ENCODE data around the gene NBEAL2.
A peak's percentile ranks its signal among the peaks of the same experiment; 100 is the strongest.
"Not testable (repeated sequence)": the region's sequence is repeated elsewhere in the genome, so short reads cannot be mapped to it uniquely, and the experiment has no call there.

Gene NBEAL2

DNA sequence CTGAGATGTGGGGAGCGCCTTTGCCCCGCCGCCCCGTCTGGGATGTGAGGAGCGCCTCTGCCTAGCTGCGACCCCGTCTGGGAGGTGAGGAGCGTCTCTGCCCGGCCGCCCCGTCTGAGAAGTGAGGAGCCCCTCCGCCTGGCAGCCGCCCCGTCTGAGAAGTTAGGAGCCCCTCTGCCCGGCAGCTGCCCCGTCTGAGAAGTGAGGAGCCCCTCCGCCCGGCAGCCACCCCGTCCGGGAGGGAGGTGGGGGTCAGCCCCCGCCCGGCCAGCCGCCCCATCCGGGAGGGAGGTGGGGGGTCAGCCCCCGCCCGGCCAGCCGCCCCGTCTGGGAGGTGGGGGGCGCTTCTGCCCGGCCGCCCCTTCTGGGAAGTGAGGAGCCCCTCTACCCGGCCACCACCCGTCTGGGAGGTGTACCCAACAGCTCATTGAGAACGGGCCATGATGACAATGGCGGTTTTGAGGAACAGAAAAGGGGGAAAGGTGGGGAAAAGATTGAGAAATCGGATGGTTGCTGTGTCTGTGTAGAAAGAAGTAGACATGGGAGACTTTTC lies 15.4 kb upstream of the NBEAL2 start:
- DNase-seq (ENCODE audit: low spot score): not testable (repeated sequence)

DNA sequence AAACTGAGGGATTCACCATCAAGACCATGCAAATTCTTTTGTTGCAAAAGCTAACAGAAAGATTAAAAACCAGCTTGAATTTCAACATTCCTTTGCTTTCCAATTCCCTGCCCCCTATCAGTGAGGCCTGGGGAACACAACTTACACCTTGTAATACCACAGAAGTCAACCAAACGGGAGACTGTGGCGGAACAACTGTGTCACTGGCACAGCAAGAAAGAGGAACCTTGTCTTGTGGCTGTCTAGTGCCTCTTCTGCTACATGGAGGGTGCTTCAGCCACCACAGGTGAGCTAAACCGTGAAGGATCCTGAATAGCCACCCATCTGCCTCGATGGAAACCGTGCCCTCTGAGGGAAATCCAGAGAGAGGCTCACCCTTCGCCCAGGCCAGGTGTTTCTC lies 14.3 kb upstream of the NBEAL2 start:
- DNase-seq (ENCODE audit: low spot score): no peak

DNA sequence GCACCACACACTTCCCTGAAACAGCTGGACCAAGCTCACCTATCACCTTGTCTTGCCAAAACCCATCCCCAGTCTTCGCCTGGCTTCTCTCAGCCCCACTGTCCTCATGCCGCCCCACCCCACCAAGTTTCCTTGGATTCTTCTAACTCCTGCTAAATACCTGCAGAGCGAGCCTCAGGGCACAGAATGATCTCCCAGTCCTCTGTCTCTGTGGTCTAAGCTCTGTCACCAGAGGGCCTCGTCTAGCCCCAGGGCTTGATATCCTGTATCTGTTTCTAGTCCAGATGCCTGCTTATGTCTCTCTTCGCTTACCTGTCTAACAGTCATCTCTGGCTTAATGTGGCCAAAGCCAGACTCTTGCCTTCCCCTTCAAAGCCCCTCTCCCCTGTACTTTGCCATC lies 12.7 kb upstream of the NBEAL2 start:
- DNase-seq (ENCODE audit: low spot score): no peak

DNA sequence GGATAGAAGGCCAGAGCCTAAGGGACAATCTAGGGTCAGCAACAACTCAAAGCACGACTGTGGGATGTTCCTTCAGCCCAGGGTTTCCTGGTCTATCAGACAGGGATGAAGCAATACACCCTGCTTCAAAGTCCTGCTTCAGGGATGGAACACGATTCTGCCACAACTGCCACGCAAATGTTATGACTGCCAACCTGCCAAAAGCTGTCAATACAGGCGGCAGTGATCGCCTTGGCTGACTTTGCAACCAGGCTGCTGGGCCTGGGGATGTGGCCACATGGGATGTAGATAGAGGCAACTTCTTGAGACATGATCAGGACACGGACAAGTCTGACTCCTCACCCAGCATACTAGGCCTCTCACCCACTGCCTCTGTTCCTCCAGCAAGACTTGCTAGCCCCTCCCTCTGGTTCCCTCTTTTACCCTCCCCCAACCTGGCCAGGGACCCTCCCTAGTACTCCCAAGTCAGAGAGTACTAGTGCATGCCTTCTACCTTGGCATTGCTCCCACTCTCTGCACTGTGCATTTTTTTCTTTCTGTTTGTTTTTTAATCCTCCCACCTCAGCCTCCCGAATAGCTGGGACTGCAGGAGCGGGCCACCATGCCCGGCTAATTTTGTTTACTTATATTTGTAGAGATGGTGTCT lies 10.6 kb upstream of the NBEAL2 start:
- DNase-seq (ENCODE audit: low spot score): no peak

DNA sequence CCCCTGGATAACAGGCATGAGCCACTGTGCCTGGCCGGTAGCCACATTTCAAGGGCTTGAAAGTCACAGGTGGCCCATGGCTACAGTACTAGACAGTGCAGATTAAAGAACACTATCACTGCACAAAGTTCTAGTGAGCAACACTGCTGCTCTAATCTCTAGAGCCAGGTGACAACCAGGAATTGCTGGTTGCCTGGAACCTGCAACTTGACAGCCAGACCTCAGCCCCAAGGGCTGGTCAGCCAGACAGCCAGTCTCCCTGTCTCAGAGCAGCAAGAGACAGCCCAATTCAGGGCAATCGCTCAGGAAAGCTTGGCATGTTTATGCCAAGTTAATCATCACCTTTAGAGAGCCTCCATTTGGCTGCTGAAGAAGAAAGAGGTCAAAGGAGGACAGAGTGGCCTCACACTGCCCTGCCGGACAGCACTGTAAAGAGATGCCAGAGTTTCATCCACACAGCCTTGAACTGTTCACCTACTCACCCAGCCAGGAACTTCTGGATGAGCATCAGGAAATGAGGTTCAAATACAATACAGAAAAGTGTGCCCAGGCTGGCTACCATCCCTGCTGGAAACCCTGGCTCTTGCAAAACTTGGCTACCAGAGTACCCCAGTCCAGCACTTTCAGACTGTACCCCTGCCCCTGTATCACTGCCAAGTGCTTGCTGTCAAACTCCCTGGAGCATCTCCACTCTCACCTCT lies 8.9 kb upstream of the NBEAL2 start:
- DNase-seq (ENCODE audit: low spot score): no peak

DNA sequence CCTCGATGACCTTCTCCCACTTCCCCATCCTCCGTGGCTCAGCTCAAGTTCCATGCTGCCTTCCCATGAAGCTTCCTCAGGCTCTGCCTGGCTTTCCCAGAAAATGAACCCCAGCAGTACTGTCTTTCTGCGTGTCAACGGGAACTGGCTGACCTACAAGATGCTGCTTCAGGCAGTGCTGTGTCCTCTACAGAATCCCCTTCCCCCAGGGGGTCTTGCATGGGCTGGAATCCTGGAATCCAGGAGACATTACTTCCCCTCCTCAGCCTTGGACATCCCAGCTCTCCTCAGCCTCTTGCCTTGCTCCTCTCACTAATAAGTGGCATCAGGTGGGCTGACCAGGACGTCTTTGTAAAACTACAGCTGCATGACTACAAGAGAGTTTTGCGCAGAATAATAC lies 8.3 kb upstream of the NBEAL2 start:
- DNase-seq (ENCODE audit: low spot score): no peak

DNA sequence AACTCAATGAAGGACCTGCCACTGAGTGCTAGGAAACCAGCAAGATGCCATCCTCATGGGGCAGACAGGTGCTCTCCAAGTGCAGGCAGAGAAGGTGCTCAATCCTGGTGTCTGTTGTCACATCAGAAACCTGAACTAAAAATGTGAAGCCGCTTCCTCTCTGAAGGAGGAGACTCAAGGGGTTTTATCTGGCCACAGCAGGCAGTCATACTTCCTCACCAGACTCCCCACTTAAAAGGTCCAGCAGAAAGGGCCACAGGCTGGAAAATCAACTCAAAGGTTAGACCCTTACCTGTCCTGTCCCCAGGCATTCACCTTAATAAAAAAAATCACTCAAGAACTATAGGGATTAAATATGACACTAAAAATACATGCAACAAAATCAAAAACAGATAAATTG lies 7.7 kb upstream of the NBEAL2 start:
- no peak for DNase-seq (ENCODE audit: low spot score)

DNA sequence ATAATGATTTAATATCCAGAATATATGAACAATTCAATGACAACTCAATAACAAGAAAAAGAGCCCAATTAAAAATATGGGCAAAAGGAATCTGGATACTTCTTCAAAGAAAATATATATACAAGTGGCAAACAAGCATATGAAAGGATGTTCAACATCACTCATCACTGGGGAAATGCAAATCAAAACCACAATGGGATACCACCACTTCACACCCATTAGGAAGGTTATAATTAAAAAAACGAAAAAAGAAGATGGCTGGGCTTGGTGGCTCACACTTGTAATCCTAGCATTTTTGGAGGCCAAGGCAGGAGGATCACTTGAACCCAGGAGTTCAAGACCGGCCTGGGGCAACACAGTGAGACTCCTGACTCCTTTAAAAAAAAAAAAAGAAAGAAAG lies 7.1 kb upstream of the NBEAL2 start:
- DNase-seq (ENCODE audit: low spot score): no peak

DNA sequence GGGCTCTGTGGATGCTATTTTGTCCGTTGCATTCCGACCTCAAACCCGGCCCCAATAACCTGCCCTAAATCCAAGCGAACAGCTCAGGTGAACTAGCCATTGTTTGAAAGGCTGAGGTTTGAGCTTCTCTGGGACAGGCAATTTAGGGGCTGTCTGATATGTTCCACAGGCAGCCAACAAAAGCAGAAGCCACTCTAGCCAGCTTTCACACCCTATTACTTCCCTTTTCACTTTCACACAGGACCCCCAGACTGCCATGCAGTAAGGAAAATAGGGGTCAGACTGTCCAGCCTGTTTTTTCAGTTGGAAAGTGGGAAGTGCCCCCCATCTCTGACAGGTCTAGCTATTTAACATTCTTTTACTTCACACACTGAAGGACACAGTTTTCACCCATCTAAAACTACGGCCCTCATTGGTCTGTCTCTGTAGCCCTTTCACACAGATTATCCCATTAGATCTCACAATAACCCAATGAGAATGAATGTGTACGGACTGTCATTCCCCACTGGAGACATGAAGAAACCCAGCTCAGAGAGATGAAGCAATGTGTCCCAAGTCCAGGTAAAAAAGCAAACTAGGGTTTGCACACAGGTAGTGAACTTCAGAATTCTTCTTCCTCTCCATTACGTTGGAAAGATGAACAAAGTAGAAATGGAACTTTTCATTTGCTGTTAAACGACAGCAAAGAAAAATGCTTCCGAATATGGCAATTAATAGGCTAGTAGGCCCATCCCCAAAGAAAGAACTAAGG lies 4.9 kb upstream of the NBEAL2 start:
- no peak for DNase-seq (ENCODE audit: low spot score)

DNA sequence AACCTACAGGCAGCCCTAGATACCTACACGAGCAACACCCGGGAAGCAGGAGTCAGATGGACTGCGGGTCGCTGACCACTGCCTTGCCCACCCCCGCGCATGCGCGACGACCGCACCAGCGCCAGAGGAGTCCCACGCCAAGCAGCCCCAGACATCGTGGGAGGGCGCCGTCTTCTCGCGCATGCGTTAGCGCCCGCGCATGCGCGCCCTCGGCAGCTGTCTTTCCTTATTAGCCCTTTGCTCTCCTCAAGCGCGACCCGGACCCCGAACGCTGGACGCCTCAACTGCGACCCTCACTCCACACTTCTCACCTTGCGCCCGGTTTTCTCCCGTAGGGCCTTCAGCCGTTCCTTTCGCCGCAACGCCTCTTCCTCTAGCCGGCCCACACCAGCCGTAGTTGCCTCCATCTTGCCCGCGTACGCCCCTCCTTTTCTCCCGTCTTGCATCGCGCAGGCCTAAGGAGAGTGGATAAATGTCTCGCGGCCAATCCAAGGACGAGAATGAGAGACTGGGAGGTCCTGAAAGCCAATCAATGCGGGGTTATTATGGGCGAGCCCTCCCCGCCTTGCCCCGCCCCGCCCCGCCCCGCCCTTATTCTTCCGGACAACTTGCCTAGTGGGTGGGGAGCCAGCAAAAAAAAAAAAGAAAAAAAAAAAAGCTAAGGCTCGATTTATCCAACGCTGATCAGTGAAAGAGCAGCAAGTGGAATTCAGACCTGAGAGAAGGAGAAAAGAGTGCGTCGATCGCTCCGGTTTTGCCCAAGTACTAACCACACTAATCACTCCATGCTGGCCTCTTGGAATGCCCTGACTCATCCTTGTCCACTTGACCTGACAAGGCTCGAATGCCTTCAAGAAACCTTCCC lies 2.9 kb upstream of the NBEAL2 start, which contains the start of gene CCDC12:
Gene CCDC12 (minus strand): TSS at position 420 of the 865 bp plus-strand sequence. CDS start 13 bp downstream, at position 407.
- peak; percentile 98 for DNase-seq (ENCODE audit: low spot score)

DNA sequence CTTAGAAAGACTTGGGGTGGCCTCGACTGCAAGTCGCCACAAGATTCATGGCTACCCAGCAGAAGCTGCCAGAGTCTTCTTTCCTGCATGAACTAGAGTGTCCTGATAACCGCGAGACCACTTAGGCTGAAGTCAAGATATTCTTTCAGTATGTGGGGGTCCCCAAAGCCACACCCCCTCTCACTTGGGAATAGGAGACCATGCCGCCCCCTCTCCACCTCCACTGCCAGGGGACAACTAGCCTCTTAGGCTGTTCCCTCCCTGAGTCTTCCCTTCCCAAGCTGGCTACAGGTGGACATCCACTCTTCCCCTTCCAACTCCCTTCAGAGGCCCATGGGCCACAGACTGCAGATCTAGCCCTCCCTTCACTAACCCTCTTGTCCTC lies 1.7 kb upstream of the NBEAL2 start:
- DNase-seq (ENCODE audit: low spot score): no peak

DNA sequence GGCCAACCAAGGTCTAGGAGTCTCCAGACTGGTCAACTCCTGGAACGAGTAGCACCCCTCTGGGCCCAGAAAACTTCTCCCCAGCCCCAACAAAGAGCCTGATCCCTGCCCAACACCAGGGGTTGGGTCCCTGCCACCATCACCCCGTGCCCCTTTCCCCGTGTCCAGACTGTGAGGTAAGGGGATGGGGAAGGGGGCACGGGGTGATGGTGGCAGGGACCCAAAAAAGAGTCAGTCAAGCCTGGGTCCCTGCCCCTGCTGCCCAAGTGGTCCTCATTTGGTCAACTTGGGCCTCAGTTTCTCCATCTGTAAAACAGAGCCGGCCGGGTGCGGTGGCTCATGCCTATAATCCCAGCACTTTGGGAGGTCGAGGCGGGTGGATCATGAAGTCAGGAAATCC lies 1.1 kb upstream of the NBEAL2 start:
- DNase-seq (ENCODE audit: low spot score): no peak

DNA sequence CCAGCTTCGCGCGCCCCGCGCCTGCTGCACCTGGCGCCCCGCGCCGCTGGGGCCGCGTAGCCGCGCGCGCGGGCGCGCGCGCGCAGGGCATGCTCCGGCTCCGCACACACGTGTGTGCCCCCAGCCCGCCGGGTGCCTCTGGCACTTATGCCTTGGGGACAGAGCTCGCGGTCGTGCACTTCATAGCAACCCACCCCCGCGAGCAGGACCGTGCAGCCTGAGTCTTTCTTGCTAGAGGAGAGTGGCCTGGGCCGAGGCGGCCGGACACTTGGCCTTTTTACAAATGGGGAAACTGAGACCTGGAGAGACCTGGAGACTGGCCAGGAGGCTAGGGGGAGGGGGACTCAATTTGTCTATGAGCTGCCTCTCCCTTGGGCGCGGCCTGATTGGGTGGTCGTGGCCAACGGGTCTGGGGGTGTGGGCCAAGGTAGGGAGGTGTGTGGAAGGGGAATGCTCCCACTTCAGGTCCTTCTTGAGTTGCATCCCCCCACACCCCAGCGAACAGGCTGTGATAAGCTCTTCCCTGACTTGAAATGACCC lies 562 bp downstream of the NBEAL2 start:
- DNase-seq (ENCODE audit: low spot score): no peak

DNA sequence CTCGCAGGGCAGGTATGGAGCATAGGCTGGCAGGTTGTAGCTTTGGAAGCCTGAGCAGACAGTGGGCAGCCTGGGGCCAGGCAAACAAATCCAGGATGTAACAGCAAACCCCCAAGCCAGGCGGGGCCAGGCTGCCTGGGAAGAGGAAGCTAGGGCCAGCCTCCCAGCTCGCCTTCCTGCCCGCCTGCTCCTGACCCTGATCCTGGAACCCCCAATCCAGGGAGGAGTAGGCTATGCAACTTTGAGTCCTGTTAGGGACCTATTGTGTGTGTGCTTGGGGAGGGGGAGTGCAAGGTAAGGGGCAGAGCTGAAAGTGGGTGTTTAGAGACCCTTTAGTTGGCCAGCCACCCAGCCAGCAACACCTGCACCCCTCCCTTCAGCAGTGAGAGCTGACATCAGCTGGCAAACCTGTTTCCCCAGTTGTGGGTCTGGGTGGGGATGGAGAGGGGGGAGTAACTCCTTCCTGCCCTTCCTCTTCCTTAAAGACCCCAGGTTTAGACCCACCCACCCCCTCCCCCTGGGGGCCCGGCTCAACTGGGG lies 2.5 kb downstream of the NBEAL2 start:
- DNase-seq (ENCODE audit: low spot score): no peak

DNA sequence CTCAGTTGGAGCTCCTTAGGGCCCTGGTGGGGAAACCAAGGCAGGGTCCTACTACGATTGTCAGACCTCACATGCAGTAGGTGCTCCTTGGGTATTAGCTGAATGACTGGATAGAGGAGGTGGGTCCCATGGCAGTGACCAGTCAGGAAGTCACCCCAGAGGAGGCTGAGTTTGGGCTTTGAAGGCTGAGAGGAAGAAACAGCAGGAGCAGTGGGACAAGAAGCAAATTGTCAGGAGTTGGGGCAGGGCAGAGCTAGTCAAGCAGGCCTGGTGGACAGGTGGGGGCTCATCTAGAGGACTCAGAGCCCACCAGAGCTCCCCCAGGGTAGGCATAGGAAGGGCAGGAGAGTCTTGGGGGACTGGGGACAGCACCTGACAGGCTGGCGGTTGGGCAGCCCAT lies 3.1 kb downstream of the NBEAL2 start:
- no peak for DNase-seq (ENCODE audit: low spot score)

DNA sequence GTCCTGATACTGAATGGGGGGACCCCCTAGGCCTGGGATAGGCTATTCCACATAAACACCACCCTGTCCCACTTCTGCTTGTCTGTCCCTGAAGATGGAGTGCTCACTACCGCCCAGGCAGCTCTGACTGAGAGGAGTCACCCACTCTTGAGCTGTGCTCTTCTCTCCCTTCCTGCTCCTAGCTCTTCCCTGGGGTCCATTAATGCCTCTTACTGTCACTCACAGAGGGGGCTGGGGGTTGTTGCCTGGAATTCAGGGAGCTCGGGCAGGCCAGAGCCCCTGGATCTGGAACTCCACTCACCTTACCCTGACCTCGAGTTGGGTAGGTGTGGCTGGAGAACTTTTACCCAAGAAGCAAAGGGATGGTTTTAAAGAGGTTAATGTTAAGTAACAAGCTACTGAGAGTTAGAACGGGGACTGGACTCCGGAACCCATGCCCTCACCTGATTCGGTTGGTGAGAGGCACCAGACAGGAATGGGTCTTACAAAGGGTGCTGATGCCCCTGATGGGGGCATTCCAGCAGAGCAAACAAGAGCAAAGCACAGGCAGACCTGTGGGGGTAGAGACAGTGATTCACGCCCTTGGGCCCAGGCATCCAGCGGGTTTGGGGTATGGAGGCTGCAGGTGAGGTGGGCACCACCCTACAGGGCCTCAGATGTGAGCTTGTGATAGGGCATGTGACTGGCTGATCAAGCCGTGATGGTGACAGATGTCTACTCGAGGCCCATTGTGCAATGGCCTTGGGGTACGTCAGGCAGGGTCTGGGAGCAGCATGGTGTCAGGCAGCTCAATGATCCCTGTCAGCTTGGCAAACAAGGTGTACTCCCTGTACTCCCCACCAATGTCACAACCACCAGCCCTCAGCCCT lies 5.4 kb downstream of the NBEAL2 start:
- DNase-seq (ENCODE audit: low spot score): no peak

DNA sequence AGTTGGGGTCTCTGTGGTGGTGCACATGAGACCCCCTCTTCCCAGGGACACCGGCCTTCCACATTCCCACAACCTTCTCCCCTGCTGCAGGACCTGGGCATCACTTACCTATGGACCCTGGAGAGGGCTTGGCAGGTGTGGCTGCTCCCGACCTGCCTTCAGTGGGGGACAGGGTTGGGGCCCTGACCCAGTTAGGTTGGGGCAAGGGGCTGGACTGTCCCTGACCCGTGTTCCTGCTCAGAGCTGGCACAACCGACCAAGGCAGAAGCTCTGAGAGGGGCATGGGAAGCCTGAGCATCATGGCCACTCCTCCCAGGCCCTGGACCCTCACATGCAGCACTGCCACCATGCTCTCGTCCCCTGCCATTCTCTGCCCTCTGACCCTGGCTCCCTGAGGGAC lies 6.1 kb downstream of the NBEAL2 start:
- DNase-seq (ENCODE audit: low spot score): no peak

DNA sequence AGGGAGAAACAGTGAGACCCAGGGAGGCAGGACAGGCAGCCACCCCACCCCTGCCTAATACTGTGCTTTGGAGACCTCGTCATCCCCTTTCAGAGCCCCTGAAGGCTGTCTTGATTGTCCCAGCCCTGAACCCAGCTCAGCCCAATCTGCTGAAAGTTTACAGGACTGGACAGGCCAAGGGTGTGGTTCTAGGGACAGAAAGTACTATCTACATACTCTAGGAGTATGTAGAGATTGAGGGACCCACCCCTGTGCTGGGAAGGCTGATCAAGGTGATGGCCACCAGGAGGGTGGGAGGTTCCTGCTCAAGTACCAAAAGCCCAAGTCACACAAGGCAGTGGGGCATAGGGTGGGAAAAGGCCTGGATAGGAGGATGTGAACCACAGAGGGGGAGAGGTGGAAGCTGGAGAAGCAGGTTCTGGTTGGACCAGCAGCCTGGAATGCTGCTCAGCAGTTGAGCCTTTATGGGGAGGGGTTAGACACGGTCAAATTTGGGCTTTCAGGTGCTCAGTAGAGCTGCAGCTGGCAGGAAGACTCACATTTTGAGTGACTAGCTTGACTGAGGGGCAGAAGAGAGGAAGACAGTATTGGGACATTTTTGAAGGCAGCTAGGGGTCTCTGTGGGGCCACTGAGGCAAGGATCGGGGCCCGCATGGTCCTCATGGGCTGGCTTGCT lies 6.7 kb downstream of the NBEAL2 start:
- DNase-seq (ENCODE audit: low spot score): no peak

DNA sequence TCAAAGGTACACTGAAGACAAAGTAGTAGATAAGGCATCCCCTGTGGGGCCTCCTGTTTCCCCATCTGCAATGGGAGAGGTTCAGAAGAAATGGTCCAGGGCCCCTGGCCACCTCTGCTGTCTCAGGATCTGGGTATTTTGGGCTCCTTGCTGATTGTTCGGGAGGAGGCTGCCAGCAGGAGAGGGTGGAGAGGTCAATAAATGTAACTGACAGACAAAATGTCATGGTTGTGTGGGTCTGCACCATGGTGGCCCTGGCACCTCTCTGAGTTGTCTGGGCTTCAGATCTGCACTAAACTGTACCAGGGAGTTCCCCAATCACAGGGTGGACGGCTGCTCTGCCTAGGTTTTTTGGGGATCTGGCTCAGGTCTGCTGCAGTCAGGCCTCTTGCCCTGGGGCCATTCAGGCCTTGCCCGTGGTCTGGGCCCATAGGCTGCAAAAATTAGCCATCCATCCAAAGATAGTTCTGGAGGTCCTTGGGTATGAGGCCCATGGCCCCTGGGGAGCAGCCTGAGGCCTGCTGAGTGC lies 7.4 kb downstream of the NBEAL2 start:
- DNase-seq (ENCODE audit: low spot score): no peak

DNA sequence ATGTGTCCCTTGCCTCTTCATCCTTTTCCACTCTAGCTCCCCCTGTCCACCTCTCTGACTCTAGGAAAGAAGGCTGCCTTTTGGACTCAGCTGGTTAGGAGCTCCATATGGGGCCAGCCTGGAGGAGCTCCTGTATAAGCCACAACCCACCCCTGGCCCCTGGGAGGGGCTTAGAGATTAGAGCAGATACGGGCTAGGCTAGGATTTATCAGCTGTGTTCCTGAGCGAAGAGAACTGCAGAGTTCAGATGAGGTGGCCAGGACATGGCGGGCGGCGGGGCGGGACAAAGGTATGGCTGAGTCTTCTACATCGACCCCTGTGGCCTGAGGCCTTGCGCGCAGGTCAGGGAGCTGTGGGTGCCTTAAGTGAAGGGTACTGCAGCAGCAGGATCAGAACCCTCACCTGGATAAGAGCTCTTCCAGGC lies 7.9 kb downstream of the NBEAL2 start:
- DNase-seq (ENCODE audit: low spot score): no peak
